Measurements from ENCODE around the gene ITGB4. TPM values are rescaled to one million over a fixed set of nuclear protein-coding genes. Genes with fewer than 3 reads are reported as not detected.
A peak's percentile ranks its signal among the peaks of the same experiment; 100 is the strongest.

The ITGB4 gene
- total RNA-seq, 1 donor from 2014 or later = 8.8 TPM

DNA sequence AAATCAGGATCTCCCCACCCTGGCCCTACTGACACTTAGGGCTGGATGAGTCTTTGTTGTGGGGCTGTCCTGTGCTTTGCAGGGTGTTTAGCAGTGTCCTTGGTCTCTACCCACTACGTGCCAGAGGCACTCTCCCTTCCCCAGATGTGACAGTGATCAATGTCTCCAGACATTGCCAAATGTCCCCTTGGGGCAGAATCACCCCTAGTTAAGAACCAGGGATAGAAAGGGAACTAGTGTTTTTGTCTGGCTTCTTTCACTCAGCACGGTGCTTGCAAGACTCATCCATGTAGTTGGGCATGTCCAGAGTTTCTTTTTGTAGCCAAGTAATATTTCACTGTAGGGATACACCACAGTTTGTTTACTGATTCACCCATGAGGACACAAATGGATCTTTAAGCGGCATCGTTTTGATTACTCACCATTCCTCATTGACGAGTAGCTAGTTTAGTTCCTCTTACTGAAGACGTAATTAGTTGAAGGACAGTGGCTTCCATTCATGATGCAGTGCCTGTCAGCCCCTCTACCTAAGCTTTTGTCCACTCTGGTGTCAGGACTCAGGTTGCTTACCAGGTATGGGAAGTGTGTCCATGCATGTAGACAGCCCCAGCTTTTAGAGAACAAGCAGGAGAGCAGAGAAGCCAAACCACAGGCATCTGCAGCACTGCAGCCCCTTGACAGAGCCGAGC, 26.0 kb upstream of the ITGB4 start:
- intact Hi-C loops (cut with micrococcal nuclease) = no loop called here
- ATAC-seq (no peak), DNase-seq (no peak)

DNA sequence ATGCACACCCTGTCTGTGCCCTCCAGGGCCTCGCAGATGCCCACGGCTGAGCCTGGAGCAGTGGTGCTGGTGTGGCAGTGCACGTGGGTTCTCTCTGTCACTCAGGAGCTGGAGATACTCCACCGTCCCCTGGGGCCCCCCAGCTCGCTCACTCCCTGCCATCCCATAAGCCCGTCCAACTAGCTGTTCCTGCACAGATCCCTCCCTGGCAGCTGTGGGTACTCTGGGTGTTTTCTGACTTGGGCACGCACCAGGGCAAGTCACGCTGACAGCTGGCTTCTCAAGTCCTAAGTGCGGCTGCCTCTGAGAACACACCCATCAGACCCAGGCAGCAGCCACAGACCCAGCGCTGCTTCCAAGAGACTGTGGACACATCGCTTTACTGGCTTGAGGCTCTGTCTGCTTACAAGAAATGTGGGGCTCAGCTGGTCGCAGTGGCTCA, 25.4 kb upstream of the ITGB4 start:
- intact Hi-C loops (cut with micrococcal nuclease) = no loop called here
- peak; percentile 61 for ATAC-seq

DNA sequence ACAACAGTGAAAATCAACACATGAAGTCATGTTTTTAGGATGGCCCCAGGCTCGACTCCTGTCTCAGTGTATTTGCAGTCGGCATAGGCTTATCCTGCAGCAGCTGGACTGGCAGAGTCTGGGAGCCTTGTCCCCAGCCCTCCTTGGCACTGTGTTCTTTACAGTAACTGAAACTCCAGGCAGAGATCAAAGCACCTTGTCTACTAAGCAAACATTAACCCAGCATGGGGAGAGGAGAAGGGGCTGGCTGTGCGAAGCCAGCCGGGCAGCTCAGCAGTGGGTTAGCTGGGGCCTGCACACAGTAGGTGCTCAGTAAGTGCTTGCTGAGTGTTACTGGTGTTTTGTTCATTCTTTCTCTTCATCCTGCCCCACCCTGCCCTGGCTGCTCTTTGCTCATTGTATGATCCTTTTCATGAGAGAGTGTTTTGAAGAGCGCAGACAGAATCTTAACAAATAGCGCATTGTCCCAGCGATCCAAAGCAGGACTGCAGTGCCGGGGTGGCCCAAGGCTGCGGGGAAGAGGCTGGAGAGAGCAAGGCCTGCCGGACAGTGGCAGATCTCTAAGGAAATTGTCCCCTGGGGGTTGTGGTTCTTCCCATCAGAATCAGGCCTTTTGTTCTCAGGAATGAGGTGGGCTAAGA, 23.5 kb upstream of the ITGB4 start:
- intact Hi-C loops (cut with micrococcal nuclease) = no loop called here
- DNase-seq (no peak), ATAC-seq (no peak)

More for the DNA sequence above, 25.4 kb upstream of the ITGB4 start:
- peak; percentile 79 for DNase-seq

- DNase-seq (no peak), ATAC-seq (no peak)
- intact Hi-C loops (cut with micrococcal nuclease) = no loop called here
Measured at GRCh38 chr17:75698659-75699058, 22.6 kb upstream of the ITGB4 start.

GRCh38 chr17:75701288-75701687, 20.0 kb upstream of the ITGB4 start:
- no peak for DNase-seq

DNA sequence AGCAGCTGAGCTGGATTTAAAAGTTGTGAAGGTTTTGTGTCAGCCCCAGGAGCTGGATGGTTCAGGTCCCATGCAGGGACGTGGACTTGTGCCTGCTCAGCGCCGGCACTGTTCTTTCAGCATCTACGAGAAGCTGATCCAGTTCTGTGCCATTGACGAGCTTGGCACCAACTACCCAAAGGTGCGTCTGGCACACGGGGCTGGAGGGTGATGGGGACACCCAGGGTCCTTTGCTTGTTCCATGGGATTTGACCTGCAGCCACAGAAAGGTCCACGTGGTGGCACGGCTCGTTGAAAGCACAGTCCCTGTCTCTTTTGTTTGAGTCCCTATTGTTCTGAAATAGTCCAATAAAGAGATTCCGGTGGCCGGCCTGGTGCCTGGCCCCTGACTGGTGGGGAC, 18.1 kb upstream of the ITGB4 start:
- DNase-seq = peak; percentile 13
- intact Hi-C loops (cut with micrococcal nuclease) = no loop called here
- no peak for ATAC-seq

More at GRCh38 chr17:75701288-75701687, 20.0 kb upstream of the ITGB4 start:
- ATAC-seq = no peak
- intact Hi-C loops (cut with micrococcal nuclease) = no loop called here

DNA sequence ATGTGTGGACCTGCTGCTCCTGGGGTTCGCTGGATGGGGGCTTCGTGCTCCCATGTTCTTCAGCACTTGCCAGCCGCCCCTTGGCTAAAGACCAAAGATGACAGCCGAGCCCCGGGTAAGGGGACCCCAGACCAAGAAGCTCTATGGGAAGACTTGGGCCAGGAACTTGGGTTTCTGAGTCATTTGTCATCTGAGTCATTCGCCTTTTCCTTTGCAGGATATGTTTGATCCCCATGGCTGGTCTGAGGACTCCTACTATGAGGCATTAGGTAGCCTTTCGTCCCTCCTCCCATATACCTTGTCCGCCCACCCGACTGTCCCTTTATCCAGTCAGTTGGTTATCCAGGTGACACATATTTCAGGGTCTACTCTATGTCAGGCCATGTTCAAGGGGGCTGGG, 17.7 kb upstream of the ITGB4 start:
- intact Hi-C loops (cut with micrococcal nuclease) = no loop called here
- no peak for ATAC-seq
- peak; percentile 18 for DNase-seq

DNA sequence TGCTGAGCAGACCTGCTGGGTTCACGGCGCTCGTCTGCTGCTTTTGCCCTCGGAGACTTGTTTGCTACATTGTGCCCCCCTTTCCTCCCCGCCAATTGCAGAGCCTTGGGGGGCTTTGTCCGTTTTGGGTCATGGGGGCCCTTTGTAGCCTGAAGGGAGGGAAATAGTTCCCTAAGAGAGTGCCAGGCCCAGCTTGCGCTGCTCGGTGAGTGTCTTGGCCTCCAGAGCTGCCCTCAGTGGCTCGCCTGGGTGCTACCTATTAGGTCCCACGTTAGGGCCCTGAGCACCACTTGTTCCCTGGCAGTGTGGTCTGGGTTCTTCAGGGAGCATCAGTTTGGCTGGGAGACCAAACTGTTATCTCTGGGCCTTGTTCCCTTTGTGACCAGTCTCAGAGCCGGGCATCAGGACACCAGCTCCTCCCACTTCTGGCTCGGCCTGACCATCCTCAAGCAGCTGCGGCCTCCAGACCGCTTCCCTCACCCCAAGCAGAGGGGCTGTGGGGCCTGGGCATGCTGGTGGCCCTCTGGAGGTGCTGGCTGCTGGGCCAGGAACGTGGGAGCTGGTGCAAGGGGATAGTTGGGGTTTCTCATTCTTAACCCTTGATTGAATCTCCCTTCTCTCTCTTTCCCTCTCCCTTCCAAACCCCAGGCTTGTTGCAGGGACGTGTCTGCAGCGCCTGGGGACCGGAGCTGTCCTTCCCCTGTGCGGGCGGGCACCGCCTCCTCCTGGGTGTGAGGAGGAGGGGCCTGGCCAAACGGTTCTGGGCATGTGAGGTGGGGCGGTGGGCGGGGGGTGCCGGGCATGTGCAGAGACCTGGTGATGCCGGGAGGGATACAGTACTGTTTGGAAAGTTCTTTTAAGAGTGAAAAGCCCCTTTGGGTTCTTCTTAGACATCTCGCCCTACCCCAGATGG, 16.0 kb upstream of the ITGB4 start:
- DNase-seq = peak; percentile 54
- peak; percentile 73 for ATAC-seq
- intact Hi-C loops (cut with micrococcal nuclease) = no loop called here

- intact Hi-C loops (cut with micrococcal nuclease) = no loop called here
- peak; percentile 29 for DNase-seq
- no peak for ATAC-seq
Measured at GRCh38 chr17:75706042-75706728, 15.1 kb upstream of the ITGB4 start.

- DNase-seq (peak; percentile 60), ATAC-seq (peak; percentile 49)
- intact Hi-C loops (cut with micrococcal nuclease) = no loop called here
Measured at GRCh38 chr17:75707079-75707571, 14.1 kb upstream of the ITGB4 start.

DNA sequence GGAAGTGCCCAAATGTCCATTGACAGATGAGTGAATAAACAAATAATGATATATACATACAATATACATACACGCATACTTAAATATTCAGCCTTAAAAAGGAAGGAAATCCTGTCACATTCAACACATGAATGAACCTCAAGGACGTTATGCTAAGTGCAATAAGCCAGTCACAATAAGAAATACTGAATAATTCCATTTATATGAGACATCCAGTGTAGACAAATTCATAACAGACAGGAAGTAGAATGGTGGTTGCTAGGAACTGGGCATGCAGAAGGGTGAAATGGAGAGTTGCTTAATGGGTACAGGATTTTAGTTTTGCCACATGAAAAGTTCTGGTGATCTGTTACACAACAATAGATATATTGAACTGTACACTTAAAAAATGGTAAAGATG, 8.8 kb upstream of the ITGB4 start:
- no peak for ATAC-seq
- intact Hi-C loops (cut with micrococcal nuclease) = no loop called here
- no peak for DNase-seq

GRCh38 chr17:75719732-75720131, 1.5 kb upstream of the ITGB4 start:
- DNase-seq = no peak
- no peak for ATAC-seq
- intact Hi-C loops (cut with micrococcal nuclease) = no loop called here

- intact Hi-C loops (cut with micrococcal nuclease) = no loop called here
- DNase-seq = no peak
- peak; percentile 9 for ATAC-seq
Measured at GRCh38 chr17:75721463-75722011, 278 bp downstream of the ITGB4 start.

DNA sequence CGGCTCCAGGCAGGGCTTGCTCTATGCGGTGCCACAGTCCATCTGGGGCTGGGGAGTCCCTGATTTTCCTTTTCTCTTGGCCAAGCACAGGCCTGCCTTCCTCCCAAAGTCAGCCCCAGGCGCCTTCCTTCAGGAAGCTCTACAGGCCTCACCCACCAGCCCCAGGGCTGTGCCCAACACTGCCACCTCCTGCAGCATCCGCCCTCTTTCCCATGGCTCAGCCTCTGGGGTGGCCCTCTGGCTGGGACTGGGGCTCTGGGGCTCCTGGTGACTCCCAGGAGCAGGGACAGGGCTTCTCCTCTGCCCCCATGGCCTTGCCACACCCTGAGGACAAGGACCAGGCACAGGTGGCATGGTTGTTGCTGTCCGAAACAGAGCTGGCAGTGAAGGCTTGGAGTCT, 817 bp downstream of the ITGB4 start:
- intact Hi-C loops (cut with micrococcal nuclease) = no loop called here
- ATAC-seq (peak; percentile 40), DNase-seq (no peak)

DNA sequence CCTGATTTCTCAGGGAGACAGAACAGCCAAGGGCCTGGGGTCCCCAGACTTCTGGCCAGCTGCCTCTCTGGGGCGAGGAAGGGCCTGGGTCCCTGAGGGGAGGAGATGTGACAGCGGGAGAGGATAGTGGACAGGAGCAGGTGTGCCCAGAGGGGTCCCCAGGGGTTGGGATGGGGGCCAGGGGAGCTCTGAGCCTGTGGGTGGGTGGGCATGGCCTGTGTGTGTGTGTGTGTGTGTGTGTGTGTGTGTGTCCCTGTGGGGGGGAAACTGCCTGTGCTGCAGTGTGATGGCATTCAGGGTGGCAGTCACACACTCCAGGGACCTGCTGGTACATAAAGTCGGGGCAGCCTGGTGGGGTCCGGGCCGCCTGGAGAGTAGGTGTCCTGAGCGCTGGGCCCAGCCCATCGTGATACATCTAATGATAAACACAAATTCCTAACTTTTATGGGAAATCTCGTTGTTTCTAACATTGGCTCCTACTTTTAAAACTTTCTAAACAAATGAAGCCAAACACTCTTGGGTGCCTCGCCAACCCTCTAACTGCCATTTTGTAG, 1.4 kb downstream of the ITGB4 start:
- no peak for ATAC-seq
- no peak for DNase-seq
- intact Hi-C loops (cut with micrococcal nuclease) = no loop called here

GRCh38 chr17:75723171-75723930, 2.1 kb downstream of the ITGB4 start:
- ATAC-seq (peak; percentile 55), DNase-seq (no peak)
- intact Hi-C loops (cut with micrococcal nuclease) = no loop called here

- DNase-seq (no peak), ATAC-seq (no peak)
- intact Hi-C loops (cut with micrococcal nuclease) = no loop called here
Measured at GRCh38 chr17:75724016-75725003, 3.1 kb downstream of the ITGB4 start.
